Stomach (tissue), 9 donors: ENCODE data around the gene ZDHHC1. TPM values are rescaled to one million over a fixed set of nuclear protein-coding genes. Genes with fewer than 3 reads are reported as not detected.

Experiments used
- DNase-seq, 2 donors: peaks; one replicate each; pipeline versions ENCODE4 v3.0.0 to v3.0.0-alpha.2; 2013 to 2019
- H3K27ac ChIP-seq, 5 donors: fragments of 200-600 bp in 4 of 5; sonication (generic) in 4 of 5; one replicate each; pipeline ENCODE4 v1.5.1; 2013 to 2019; ENCODE audit warnings: mild to moderate bottlenecking in 1 of 5, moderate library complexity in 1 of 5
- H3K27me3 ChIP-seq, 3 donors: fragments of 200-600 bp; sonication (generic); one replicate each; pipeline ENCODE4 v1.5.1; 2017 to 2019; ENCODE audit warnings: mixed run types in 1 of 3
- H3K36me3 ChIP-seq, 4 donors: fragments of 200-600 bp; sonication (generic); 1 replicate in 3 of 4; 2 replicates in 1 of 4; pipeline ENCODE4 v1.5.1; 2016 to 2019
- H3K4me1 ChIP-seq, 4 donors: fragments of 200-600 bp; sonication (generic); one replicate each; pipeline ENCODE4 v1.5.1; 2016 to 2019
- H3K4me3 ChIP-seq, 4 donors: fragments of 200-600 bp; sonication (generic) in 3 of 4; one replicate each; pipeline ENCODE4 v1.5.1; 2016 to 2019; ENCODE audit warnings: mild to moderate bottlenecking in 1 of 4
- H3K9me3 ChIP-seq, 4 donors: fragments of 200-600 bp; sonication (generic); one replicate each; pipeline ENCODE4 v1.5.1; 2016 to 2019
- CTCF ChIP-seq, 7 experiments: fragments of 450-650 bp in 4 of 7; fragments of 200-600 bp in 3 of 7; sonication (generic) in 3 of 7; IDR thresholded peaks; one replicate each; pipeline ENCODE4 v1.5.1; 2016 to 2019; ENCODE audit warnings: antibody characterized with exemption in 7 of 7, control low read depth in 2 of 7, mild to moderate bottlenecking in 1 of 7
- EP300 ChIP-seq: sonication (generic); formaldehyde crosslinking; IDR thresholded peaks from one replicate; pipeline ENCODE4 v1.6.1; 2017; ENCODE audit warnings: antibody characterized with exemption
- POLR2A ChIP-seq, 4 donors: fragments of 450-650 bp; IDR thresholded peaks; one replicate each; pipeline ENCODE4 v1.6.1; 2016; ENCODE audit warnings: antibody characterized with exemption in 4 of 4, control low read depth in 2 of 4, mild to moderate bottlenecking in 1 of 4, moderate library complexity in 1 of 4
- POLR2AphosphoS5 ChIP-seq, 3 donors: sonication (generic); formaldehyde crosslinking; IDR thresholded peaks; one replicate each; pipeline ENCODE4 v1.6.1; 2016; ENCODE audit warnings: antibody characterized with exemption in 3 of 3
- WGBS, 5 donors: extraction: QIAGEN DNeasy Blood & Tissue Kit in 3 of 5; methylation state at CpG; one replicate each; pipeline versions ENCODE4 v1.1.5 to v1.1.7; 2013 to 2018; 5-methylcytosine and 5-hydroxymethylcytosine counted together
- intact Hi-C: fragments of 100-400 bp; cut with DNase I; formaldehyde crosslinking; loops from one replicate; pipeline ENCODE4 v1.15.1; 2023; ENCODE audit warnings: low total_unique reads
- polyA plus RNA-seq, 3 donors: library from polyadenylated mRNA; stranded (reverse); fragments of 200-250 nt; gene quantifications; one replicate each; pipeline ENCODE4 v1.2.3, GENCODE V29; 2013
- total RNA-seq, 5 donors: library from RNA; depleted of rRNA; stranded (reverse); fragments of >200 nt; gene quantifications; one replicate each; pipeline versions ENCODE4 v1.1.0 to v1.2.3, GENCODE V29; 2014 to 2016
- donor health status: healthy with polysubstance abuse.
- donor health status: Bipolar disorder and iron deficiency.
- donor health status: healthy.

ZDHHC1 gene
- total and polyA plus RNA-seq, 8 donors = 2.0 to 33.6 (median 6.1) TPM; not detected in 1

- Histone ChIP-seq H3K27ac (peak overlapping the region; percentile 71 to 91 (median 85)), H3K9me3 (no peaks in the 10 kb centered on the region), H3K4me3 (no peak overlapping the region), H3K27me3 (no peaks in the 10 kb centered on the region), H3K36me3 (peaks cover 0 to 72% (median 53%) of the 10 kb centered on the region in 4 donors), H3K4me1 (peaks cover 63 to 87% (median 79%) of the 10 kb centered on the region in 4 donors)
- 72 to 85% (median 82%) methylated on average over 12 of the region's 12 CpGs for WGBS, 5 donors
- DNase-seq = peak in 1 of 2 donors; percentile 61
- TF ChIP-seq CTCF (IDR thresholded peaks at IDR 0.05) (no peak), POLR2AphosphoS5 (IDR thresholded peaks at IDR 0.05) (no peak), POLR2A (IDR thresholded peaks at IDR 0.05) (no peak), EP300 (no peak)
- intact Hi-C loops = no loop called here
These were observed 34.9 kb upstream of the ZDHHC1 start for GRCh38 chr16:67451061-67451703.

- H3K36me3 ChIP-seq = peaks cover 4 to 85% (median 59%) of the 10 kb centered on the region in 4 donors
- peak overlapping the region in 3 of 5 donors; percentile 10 to 91 (median 34) for H3K27ac ChIP-seq
- no peak for TF ChIP-seq POLR2AphosphoS5 (IDR thresholded peaks at IDR 0.05)
- no peak for TF ChIP-seq EP300
- no peak for TF ChIP-seq CTCF (IDR thresholded peaks at IDR 0.05)
- TF ChIP-seq POLR2A (IDR thresholded peaks at IDR 0.05) = no peak
- no peaks in the 10 kb centered on the region for H3K27me3 ChIP-seq
- H3K4me1 ChIP-seq = peaks cover 70 to 94% (median 89%) of the 10 kb centered on the region in 4 donors
- H3K9me3 ChIP-seq = no peaks in the 10 kb centered on the region
- H3K4me3 ChIP-seq = no peak overlapping the region
- WGBS, 5 donors = 53 to 92% (median 87%) methylated on average over 3 of the region's 3 CpGs
- DNase-seq = no peak
- intact Hi-C loops = no loop called here
These were observed 33.5 kb upstream of the ZDHHC1 start for GRCh38 chr16:67449739-67450138.

GRCh38 chr16:67449336-67449735 lies 33.1 kb upstream of the ZDHHC1 start:
- no peak for TF ChIP-seq EP300
- TF ChIP-seq CTCF (IDR thresholded peaks at IDR 0.05) = no peak
- no peak for TF ChIP-seq POLR2A (IDR thresholded peaks at IDR 0.05)
- no peak for TF ChIP-seq POLR2AphosphoS5 (IDR thresholded peaks at IDR 0.05)
- Histone ChIP-seq H3K9me3 (no peaks in the 10 kb centered on the region), H3K36me3 (peaks cover 6 to 89% (median 63%) of the 10 kb centered on the region in 4 donors), H3K27me3 (no peaks in the 10 kb centered on the region), H3K4me1 (peaks cover 72 to 98% (median 93%) of the 10 kb centered on the region in 4 donors), H3K4me3 (no peak overlapping the region), H3K27ac (peak overlapping the region in 2 of 5 donors; percentile 34 to 91)
- 49 to 72% (median 63%) methylated on average over 2 of the region's 2 CpGs for WGBS, 5 donors
- intact Hi-C loops = no loop called here
- DNase-seq = no peak

- peaks cover 12 to 89% (median 70%) of the 10 kb centered on the region in 4 donors for H3K36me3 ChIP-seq
- H3K27ac ChIP-seq = no peak overlapping the region
- H3K9me3 ChIP-seq = no peaks in the 10 kb centered on the region
- WGBS, 5 donors = 77 to 94% (median 87%) methylated on average over 5 of the region's 5 CpGs
- no peak for DNase-seq
- no peaks in the 10 kb centered on the region for H3K27me3 ChIP-seq
- intact Hi-C loops = no loop called here
- no peak overlapping the region for H3K4me3 ChIP-seq
- TF ChIP-seq POLR2A (IDR thresholded peaks at IDR 0.05) (no peak), CTCF (IDR thresholded peaks at IDR 0.05) (no peak), POLR2AphosphoS5 (IDR thresholded peaks at IDR 0.05) (no peak), EP300 (no peak)
- peaks cover 79 to 98% (median 94%) of the 10 kb centered on the region in 4 donors for H3K4me1 ChIP-seq
These were observed 32.3 kb upstream of the ZDHHC1 start for GRCh38 chr16:67448580-67448979.
